Fibroblast of lung (primary cell): ENCODE measurements around the gene PDZD2. TPM values are rescaled to one million over a fixed set of nuclear protein-coding genes. Genes with fewer than 3 reads are reported as not detected.

Experiments used
- DNase-seq, 2 donors: peaks; one replicate each; pipeline versions ENCODE4 v3.0.0 to v3.0.0-alpha.2; 2010; ENCODE audit warnings: low read depth in 2 of 2
- H2AFZ ChIP-seq: 2 replicates; pipeline ENCODE4 v1.5.1; 2012; ENCODE audit warnings: low read length, control low read depth, inconsistent platforms
- H3K27ac ChIP-seq: 2 replicates; pipeline ENCODE4 v1.5.1; 2011; ENCODE audit warnings: low read length, control low read depth; ENCODE audit not compliant: insufficient read depth
- H3K27me3 ChIP-seq: 2 replicates; pipeline ENCODE4 v1.5.1; 2011; ENCODE audit warnings: mild to moderate bottlenecking, low read length; ENCODE audit not compliant: control insufficient read depth, insufficient read depth
- H3K36me3 ChIP-seq: 2 replicates; pipeline ENCODE4 v1.5.1; 2011; ENCODE audit warnings: low read length; ENCODE audit not compliant: control insufficient read depth, insufficient read depth
- H3K4me1 ChIP-seq: 2 replicates; pipeline ENCODE4 v1.5.1; 2011; ENCODE audit warnings: low read length; ENCODE audit not compliant: control insufficient read depth, insufficient read depth; ENCODE audit errors: extremely low read depth
- H3K4me2 ChIP-seq: 2 replicates; pipeline ENCODE4 v1.5.1; 2011; ENCODE audit warnings: low read length, control low read depth; ENCODE audit not compliant: insufficient read depth; ENCODE audit errors: extremely low read depth
- H3K4me3 ChIP-seq, 4 experiments: fragments of 200-600 bp in 1 of 4; sonication (generic) in 1 of 4; replicated peaks in 1 of 4; 2 replicates each; pipeline ENCODE4 v1.5.1; 2011 to 2016; ENCODE audit warnings: low read length in 4 of 4, low read depth in 3 of 4, mild to moderate bottlenecking in 3 of 4, control low read depth in 2 of 4, inconsistent platforms in 1 of 4, mixed read lengths in 1 of 4; ENCODE audit not compliant: insufficient read depth in 1 of 4; ENCODE audit errors: control extremely low read depth in 1 of 4
- H3K79me2 ChIP-seq: 2 replicates; pipeline ENCODE4 v1.5.1; 2012; ENCODE audit warnings: mild to moderate bottlenecking, low read length, inconsistent platforms; ENCODE audit not compliant: control insufficient read depth, insufficient read depth
- H3K9ac ChIP-seq: 2 replicates; pipeline ENCODE4 v1.5.1; 2011; ENCODE audit warnings: mild to moderate bottlenecking, low read length, control low read depth; ENCODE audit not compliant: insufficient read depth
- H3K9me3 ChIP-seq: 2 replicates; pipeline ENCODE4 v1.5.1; 2012; ENCODE audit warnings: low read depth, low read length; ENCODE audit not compliant: control insufficient read depth, insufficient read depth
- H4K20me1 ChIP-seq: 2 replicates; pipeline ENCODE4 v1.5.1; 2011; ENCODE audit warnings: low read length; ENCODE audit not compliant: control insufficient read depth, insufficient read depth; ENCODE audit errors: extremely low read depth
- CTCF ChIP-seq, 2 donors: IDR thresholded peaks in 1 of 2; conservative IDR thresholded peaks in 1 of 2; 1 replicate in 1 of 2; 2 replicates in 1 of 2; pipeline ENCODE4 v1.5.1; 2011 to 2012; ENCODE audit warnings: low read length in 2 of 2, control low read depth in 1 of 2, inconsistent platforms in 1 of 2, low read depth in 1 of 2, mild to moderate bottlenecking in 1 of 2
- EZH2 ChIP-seq: IDR thresholded peaks from 2 replicates; pipeline ENCODE4 v1.5.1; 2012; ENCODE audit warnings: low read length, control low read depth, mild to moderate bottlenecking; ENCODE audit errors: missing control alignments
- polyA plus RNA-seq, 2 donors: library from polyadenylated mRNA; depleted of rRNA in 1 of 2; stranded (reverse) in 1 of 2; unstranded in 1 of 2; fragments of >200 nt; gene quantifications; 2 replicates each; pipeline ENCODE4 v1.2.1, GENCODE V29; 2011 to 2012; ENCODE audit warnings: missing spikeins in 1 of 2
- total RNA-seq: library from RNA; depleted of rRNA; stranded (reverse); fragments of >200 nt; gene quantifications from 2 replicates; pipeline ENCODE4 v1.2.1, GENCODE V29; 2014

PDZD2 gene
- total and polyA plus RNA-seq, 2 donors (not counting 1 experiment from before 2014, with no cell fraction given): 0.33 to 0.40 TPM

- Histone ChIP-seq H3K9me3 (no peaks in the 10 kb centered on the region), H3K4me1 (no peaks in the 10 kb centered on the region), H2AFZ (no peak overlapping the region), H3K79me2 (no peaks in the 10 kb centered on the region), H3K27me3 (peaks cover 14% of the 10 kb centered on the region), H4K20me1 (no peaks in the 10 kb centered on the region), H3K9ac (no peak overlapping the region), H3K4me2 (no peak overlapping the region), H3K36me3 (no peaks in the 10 kb centered on the region), H3K4me3 (no peak overlapping the region), H3K27ac (no peak overlapping the region)
- DNase-seq: no peak
- no peak for TF ChIP-seq CTCF (conservative IDR thresholded peaks at IDR 0.05 in 1 of 2, IDR thresholded peaks at IDR 0.05 in 1 of 2; ENCODE audit: low read depth in 1 of 2, low read length in 2 of 2)
- no peak for TF ChIP-seq EZH2
Measured at GRCh38 chr5:31661257-31661656, 22.3 kb downstream of the PDZD2 start.

- peak in 1 of 2 donors; percentile 93 for DNase-seq
- no peaks in the 10 kb centered on the region for H3K79me2 ChIP-seq
- H3K27ac ChIP-seq: no peak overlapping the region
- H2AFZ ChIP-seq: no peak overlapping the region
- no peak overlapping the region for H3K9ac ChIP-seq
- H3K4me2 ChIP-seq: no peak overlapping the region
- H3K4me3 ChIP-seq: no peak overlapping the region
- TF ChIP-seq EZH2 (no peak), CTCF (conservative IDR thresholded peaks at IDR 0.05 in 1 of 2, IDR thresholded peaks at IDR 0.05 in 1 of 2; ENCODE audit: low read depth in 1 of 2, low read length in 2 of 2) (no peak)
- peaks cover 8% of the 10 kb centered on the region for H3K27me3 ChIP-seq
- H3K36me3 ChIP-seq: no peaks in the 10 kb centered on the region
- no peaks in the 10 kb centered on the region for H3K4me1 ChIP-seq
- H3K9me3 ChIP-seq: no peaks in the 10 kb centered on the region
- no peaks in the 10 kb centered on the region for H4K20me1 ChIP-seq
Measured at GRCh38 chr5:31663519-31663918, 24.6 kb downstream of the PDZD2 start.

DNA sequence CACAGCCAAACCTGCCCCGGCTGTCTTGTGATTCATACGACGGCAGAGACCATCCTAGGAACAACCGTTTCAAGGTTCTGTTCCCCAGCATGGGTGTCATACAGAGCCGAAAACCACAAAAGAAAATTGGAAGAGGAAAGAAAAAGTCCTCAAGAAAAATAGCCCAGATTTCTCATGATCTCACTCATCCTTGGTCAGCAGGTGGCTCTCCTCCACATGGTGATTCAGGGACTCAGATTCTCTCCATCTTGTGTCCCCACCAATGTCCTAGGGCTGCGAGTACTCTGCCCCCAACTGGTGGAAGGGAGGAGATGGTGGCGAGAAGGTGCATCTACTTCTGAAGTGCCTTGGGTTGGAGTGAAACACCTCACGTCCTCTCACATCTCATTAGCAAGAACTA, 25.6 kb downstream of the PDZD2 start:
- Histone ChIP-seq H4K20me1 (no peaks in the 10 kb centered on the region), H3K4me1 (no peaks in the 10 kb centered on the region), H3K27ac (no peak overlapping the region), H3K36me3 (no peaks in the 10 kb centered on the region), H2AFZ (no peak overlapping the region), H3K79me2 (no peaks in the 10 kb centered on the region), H3K4me3 (no peak overlapping the region), H3K4me2 (no peak overlapping the region), H3K9me3 (no peaks in the 10 kb centered on the region), H3K27me3 (peaks cover 4% of the 10 kb centered on the region), H3K9ac (no peak overlapping the region)
- DNase-seq: peak in 1 of 2 donors; percentile 67
- no peak for TF ChIP-seq EZH2
- TF ChIP-seq CTCF (conservative IDR thresholded peaks at IDR 0.05 in 1 of 2, IDR thresholded peaks at IDR 0.05 in 1 of 2; ENCODE audit: low read depth in 1 of 2, low read length in 2 of 2): no peak
